Mesenchymal stem cell (in vitro differentiated cells and primary cell): ENCODE data around the gene DENND1B.

Experiments
- DNase-seq: peaks from one replicate; pipeline ENCODE4 v3.0.0-alpha.2; 2013
- H2AFZ ChIP-seq: one replicate; pipeline ENCODE4 v1.6.1; 2013; ENCODE audit warnings: low read depth, mild to moderate bottlenecking, control low read depth, inconsistent platforms, low read length, moderate library complexity
- H2AK5ac ChIP-seq: 2 replicates; pipeline ENCODE4 v1.6.1; 2013; ENCODE audit warnings: low read length, moderate library complexity, mild to moderate bottlenecking, inconsistent platforms; ENCODE audit not compliant: severe bottlenecking
- H2BK120ac ChIP-seq: one replicate; pipeline ENCODE4 v1.6.1; 2013; ENCODE audit warnings: low read depth, mild to moderate bottlenecking, inconsistent platforms, low read length, moderate library complexity
- H2BK12ac ChIP-seq, 2 experiments: one replicate each; pipeline ENCODE4 v1.6.1; 2013; ENCODE audit warnings: inconsistent platforms in 2 of 2, low read length in 2 of 2, mild to moderate bottlenecking in 2 of 2, moderate library complexity in 2 of 2, control low read depth in 1 of 2
- H2BK15ac ChIP-seq: one replicate; pipeline ENCODE4 v1.6.1; 2013; ENCODE audit warnings: mild to moderate bottlenecking, low read depth, inconsistent platforms; ENCODE audit not compliant: poor library complexity, severe bottlenecking
- H2BK5ac ChIP-seq: 2 replicates; pipeline ENCODE4 v1.6.1; 2013; ENCODE audit warnings: low read depth, mild to moderate bottlenecking, low read length, control low read depth, inconsistent platforms; ENCODE audit not compliant: poor library complexity, severe bottlenecking
- H3K14ac ChIP-seq, 2 experiments: one replicate each; pipeline ENCODE4 v1.6.1; 2013; ENCODE audit warnings: inconsistent platforms in 2 of 2, low read length in 2 of 2, control low read depth in 1 of 2, mild to moderate bottlenecking in 1 of 2, moderate library complexity in 1 of 2
- H3K18ac ChIP-seq, 2 experiments: one replicate each; pipeline ENCODE4 v1.6.1; 2013; ENCODE audit warnings: inconsistent platforms in 2 of 2, low read length in 2 of 2, control low read depth in 1 of 2, low read depth in 1 of 2, mild to moderate bottlenecking in 1 of 2
- H3K23ac ChIP-seq, 2 experiments: one replicate each; pipeline ENCODE4 v1.6.1; 2013; ENCODE audit warnings: inconsistent platforms in 2 of 2, low read length in 2 of 2, mild to moderate bottlenecking in 2 of 2, moderate library complexity in 2 of 2, control low read depth in 1 of 2
- H3K27ac ChIP-seq: 2 replicates; pipeline ENCODE4 v1.5.1; 2013; ENCODE audit warnings: mild to moderate bottlenecking, moderate library complexity, low read length, control low read depth, inconsistent platforms; ENCODE audit not compliant: poor library complexity, severe bottlenecking
- H3K27me3 ChIP-seq, 2 experiments: 2 replicates each; pipeline versions ENCODE4 v1.6.1 to v1.7.0; 2013; ENCODE audit warnings: low read length in 2 of 2, mild to moderate bottlenecking in 2 of 2, moderate library complexity in 2 of 2, control low read depth in 1 of 2, inconsistent platforms in 1 of 2; ENCODE audit not compliant: control insufficient read depth in 1 of 2, insufficient read depth in 1 of 2
- H3K36me3 ChIP-seq, 2 experiments: 2 replicates each; pipeline versions ENCODE4 v1.6.1 to v1.7.0; 2013; ENCODE audit warnings: low read length in 2 of 2, control low read depth in 1 of 2, inconsistent platforms in 1 of 2, low read depth in 1 of 2, mild to moderate bottlenecking in 1 of 2; ENCODE audit not compliant: insufficient read depth in 2 of 2, control insufficient read depth in 1 of 2
- H3K4ac ChIP-seq, 2 experiments: one replicate each; pipeline ENCODE4 v1.6.1; 2013; ENCODE audit warnings: inconsistent platforms in 2 of 2, low read length in 2 of 2, mild to moderate bottlenecking in 2 of 2, moderate library complexity in 2 of 2, control low read depth in 1 of 2, low read depth in 1 of 2
- H3K4me1 ChIP-seq: 2 replicates; pipeline ENCODE4 v1.6.1; 2013; ENCODE audit warnings: low read depth, low read length, control low read depth; ENCODE audit not compliant: control insufficient read depth, insufficient read depth
- H3K4me2 ChIP-seq: 2 replicates; pipeline ENCODE4 v1.6.1; 2013; ENCODE audit warnings: low read length, mild to moderate bottlenecking, inconsistent platforms; ENCODE audit not compliant: poor library complexity, severe bottlenecking
- H3K4me3 ChIP-seq, 2 experiments: 2 replicates each; pipeline versions ENCODE4 v1.5.1 to v1.7.0; 2013; ENCODE audit warnings: low read length in 2 of 2, mild to moderate bottlenecking in 2 of 2, control low read depth in 1 of 2, low read depth in 1 of 2; ENCODE audit not compliant: insufficient read depth in 1 of 2
- H3K79me1 ChIP-seq: replicated peaks from 2 replicates; pipeline ENCODE4 v1.6.1; 2013; ENCODE audit warnings: mild to moderate bottlenecking, control low read depth, low read length, inconsistent platforms; ENCODE audit not compliant: poor library complexity, severe bottlenecking
- H3K9ac ChIP-seq: 2 replicates; pipeline ENCODE4 v1.7.0; 2013; ENCODE audit warnings: mild to moderate bottlenecking, low read length, moderate library complexity
- H3K9me3 ChIP-seq: 2 replicates; pipeline ENCODE4 v1.7.0; 2013; ENCODE audit warnings: mild to moderate bottlenecking, low read length; ENCODE audit not compliant: control insufficient read depth
- H4K8ac ChIP-seq: one replicate; pipeline ENCODE4 v1.6.1; 2013; ENCODE audit warnings: inconsistent platforms, mild to moderate bottlenecking, low read length, moderate library complexity
- H4K91ac ChIP-seq: one replicate; pipeline ENCODE4 v1.6.1; 2013; ENCODE audit warnings: mild to moderate bottlenecking, low read length, inconsistent platforms
- WGBS: methylation state at CpG from one replicate; pipeline ENCODE4 v1.1.7; 2013; ENCODE audit warnings: mixed read lengths; 5-methylcytosine and 5-hydroxymethylcytosine counted together

Gene DENND1B

GRCh38 chr1:197677752-197678295 is 97.5 kb downstream of the DENND1B start:
- no peak overlapping the region for H2BK120ac ChIP-seq
- no peaks in the 10 kb centered on the region for H3K36me3 ChIP-seq
- no peak overlapping the region for H3K14ac ChIP-seq
- no peak overlapping the region for H3K27ac ChIP-seq
- no peak overlapping the region for H4K8ac ChIP-seq
- H2AK5ac ChIP-seq = no peak overlapping the region
- no peak overlapping the region for H2BK5ac ChIP-seq
- no peak overlapping the region for H3K18ac ChIP-seq
- no peak overlapping the region for H3K4ac ChIP-seq
- H2BK15ac ChIP-seq = no peak overlapping the region
- H3K9me3 ChIP-seq = no peaks in the 10 kb centered on the region
- H3K79me1 ChIP-seq = peaks cover 5% of the 10 kb centered on the region
- no peak overlapping the region for H2BK12ac ChIP-seq
- H3K9ac ChIP-seq = no peak overlapping the region
- H3K27me3 ChIP-seq = no peaks in the 10 kb centered on the region
- H3K4me3 ChIP-seq = no peak overlapping the region
- H3K4me2 ChIP-seq = no peak overlapping the region
- WGBS = 23% methylated on average over 1 of the region's 4 CpGs
- H3K4me1 ChIP-seq = no peaks in the 10 kb centered on the region
- DNase-seq = no peak
- H3K23ac ChIP-seq = no peak overlapping the region
- H2AFZ ChIP-seq = no peak overlapping the region
- H4K91ac ChIP-seq = no peak overlapping the region

- DNase-seq = no peak
- peaks cover 5% of the 10 kb centered on the region for H3K79me1 ChIP-seq
- no peaks in the 10 kb centered on the region for H3K9me3 ChIP-seq
- no peak overlapping the region for H3K4me3 ChIP-seq
- no peak overlapping the region for H4K91ac ChIP-seq
- no peak overlapping the region for H3K9ac ChIP-seq
- no peaks in the 10 kb centered on the region for H3K36me3 ChIP-seq
- H3K18ac ChIP-seq = no peak overlapping the region
- no peak overlapping the region for H3K27ac ChIP-seq
- no peak overlapping the region for H2AFZ ChIP-seq
- no peak overlapping the region for H3K23ac ChIP-seq
- no peak overlapping the region for H2BK5ac ChIP-seq
- H3K4me1 ChIP-seq = no peaks in the 10 kb centered on the region
- H2BK120ac ChIP-seq = no peak overlapping the region
- no peak overlapping the region for H2BK15ac ChIP-seq
- WGBS = 99% methylated on average over 2 of the region's 3 CpGs
- H2BK12ac ChIP-seq = no peak overlapping the region
- H3K27me3 ChIP-seq = no peaks in the 10 kb centered on the region
- no peak overlapping the region for H4K8ac ChIP-seq
- H2AK5ac ChIP-seq = no peak overlapping the region
- H3K4me2 ChIP-seq = no peak overlapping the region
- no peak overlapping the region for H3K14ac ChIP-seq
- no peak overlapping the region for H3K4ac ChIP-seq
These were observed 98.0 kb downstream of the DENND1B start for GRCh38 chr1:197677313-197677712.

- H3K36me3 ChIP-seq = no peaks in the 10 kb centered on the region
- WGBS = 56% methylated on average over 3 of the region's 5 CpGs
- H3K9ac ChIP-seq = peak overlapping the region; percentile 70
- H2BK12ac ChIP-seq = no peak overlapping the region
- no peak overlapping the region for H2BK5ac ChIP-seq
- peak overlapping the region; percentile 14 for H3K4me2 ChIP-seq
- no peak overlapping the region for H3K18ac ChIP-seq
- H4K91ac ChIP-seq = no peak overlapping the region
- no peaks in the 10 kb centered on the region for H3K9me3 ChIP-seq
- H3K79me1 ChIP-seq = peaks cover 5% of the 10 kb centered on the region
- H3K4ac ChIP-seq = no peak overlapping the region
- no peaks in the 10 kb centered on the region for H3K27me3 ChIP-seq
- no peak overlapping the region for H2AFZ ChIP-seq
- peak; percentile 33 for DNase-seq
- H2BK15ac ChIP-seq = no peak overlapping the region
- no peak overlapping the region for H3K14ac ChIP-seq
- no peaks in the 10 kb centered on the region for H3K4me1 ChIP-seq
- no peak overlapping the region for H4K8ac ChIP-seq
- H3K4me3 ChIP-seq = peak overlapping the region in 1 of 2 experiments; percentile 73
- no peak overlapping the region for H3K23ac ChIP-seq
- H3K27ac ChIP-seq = no peak overlapping the region
- H2AK5ac ChIP-seq = no peak overlapping the region
- no peak overlapping the region for H2BK120ac ChIP-seq
These were observed 99.6 kb downstream of the DENND1B start for GRCh38 chr1:197675583-197676208.

GRCh38 chr1:197674286-197674685 is 101.0 kb downstream of the DENND1B start:
- H4K8ac ChIP-seq = no peak overlapping the region
- no peaks in the 10 kb centered on the region for H3K9me3 ChIP-seq
- no peak overlapping the region for H3K4me2 ChIP-seq
- H2BK5ac ChIP-seq = no peak overlapping the region
- no peaks in the 10 kb centered on the region for H3K36me3 ChIP-seq
- no peak overlapping the region for H3K9ac ChIP-seq
- H2BK120ac ChIP-seq = no peak overlapping the region
- DNase-seq = no peak
- no peak overlapping the region for H3K4ac ChIP-seq
- WGBS = 66% methylated on average over 3 of the region's 3 CpGs
- H4K91ac ChIP-seq = no peak overlapping the region
- H3K14ac ChIP-seq = no peak overlapping the region
- H3K4me3 ChIP-seq = no peak overlapping the region
- H3K18ac ChIP-seq = no peak overlapping the region
- no peaks in the 10 kb centered on the region for H3K27me3 ChIP-seq
- no peak overlapping the region for H2BK15ac ChIP-seq
- no peak overlapping the region for H2AK5ac ChIP-seq
- H3K23ac ChIP-seq = no peak overlapping the region
- no peak overlapping the region for H3K27ac ChIP-seq
- H3K4me1 ChIP-seq = no peaks in the 10 kb centered on the region
- no peak overlapping the region for H2AFZ ChIP-seq
- no peak overlapping the region for H2BK12ac ChIP-seq
- peaks cover 4% of the 10 kb centered on the region for H3K79me1 ChIP-seq
